Heart right ventricle (tissue), 16 donors: Measurements from ENCODE around the gene DPM3. TPM values are rescaled to one million over a fixed set of nuclear protein-coding genes. Genes with fewer than 3 reads are reported as not detected.
A peak's percentile ranks its signal among the peaks of the same experiment; 100 is the strongest.
"Not testable (repeated sequence)": the region's sequence is repeated elsewhere in the genome, so short reads cannot be mapped to it uniquely, and the experiment has no call there.

Experiments used
- ATAC-seq, 8 donors: fragments of 200-7000 bp; cut with Tn5 transposase; one replicate each; pipeline ENCODE4 v1.9.1; 2020; ENCODE audit warnings: mild to moderate bottlenecking in 8 of 8, moderate library complexity in 8 of 8, moderate number of reproducible peaks in 1 of 8
- DNase-seq, 2 donors: peaks; one replicate each; pipeline ENCODE4 v3.0.0-alpha.2; 2020
- H3K27ac ChIP-seq, 10 donors: fragments of 200-600 bp; sonication (generic) in 2 of 10; one replicate each; pipeline versions ENCODE4 v1.5.0 to v1.8.0; 2020 to 2022; ENCODE audit warnings: mild to moderate bottlenecking in 3 of 10
- H3K27me3 ChIP-seq, 7 donors: fragments of 200-600 bp; one replicate each; pipeline ENCODE4 v1.8.0; 2021 to 2022; ENCODE audit warnings: mild to moderate bottlenecking in 2 of 7
- H3K36me3 ChIP-seq, 9 donors: fragments of 200-600 bp; sonication (generic) in 1 of 9; one replicate each; pipeline versions ENCODE4 v1.5.0 to v1.8.0; 2020 to 2022; ENCODE audit warnings: mild to moderate bottlenecking in 2 of 9
- H3K4me1 ChIP-seq, 9 donors: fragments of 200-600 bp; sonication (generic) in 1 of 9; one replicate each; pipeline versions ENCODE4 v1.5.0 to v1.8.0; 2020 to 2022; ENCODE audit warnings: mild to moderate bottlenecking in 4 of 9
- H3K4me3 ChIP-seq, 10 donors: fragments of 200-600 bp; sonication (generic) in 2 of 10; one replicate each; pipeline versions ENCODE4 v1.5.0 to v1.8.0; 2020 to 2022; ENCODE audit warnings: mild to moderate bottlenecking in 7 of 10, moderate library complexity in 2 of 10
- H3K9me3 ChIP-seq, 11 donors: fragments of 200-600 bp in 10 of 11; sonication (generic) in 2 of 11; one replicate each; pipeline versions ENCODE4 v1.5.0 to v1.8.0; 2013 to 2022; ENCODE audit warnings: mild to moderate bottlenecking in 2 of 11, control low read depth in 1 of 11, moderate library complexity in 1 of 11
- CTCF ChIP-seq, 9 donors: fragments of 200-600 bp; sonication (generic) in 2 of 9; IDR thresholded peaks; one replicate each; pipeline versions ENCODE4 v1.5.0 to v1.8.0; 2021 to 2022; ENCODE audit warnings: antibody characterized with exemption in 9 of 9, mild to moderate bottlenecking in 5 of 9, moderate library complexity in 1 of 9
- WGBS, 2 donors: extraction: QIAGEN DNeasy Blood & Tissue Kit; methylation state at CpG; one replicate each; pipeline ENCODE4 v1.1.7; 2013; ENCODE audit warnings: inconsistent platforms in 1 of 2; 5-methylcytosine and 5-hydroxymethylcytosine counted together
- intact Hi-C, 10 donors: fragments of 100-400 bp; cut with DNase I; formaldehyde crosslinking; loops; one replicate each; pipeline versions ENCODE4 v1.11.1 to v1.14.2; 2022
- polyA plus RNA-seq, 2 donors: library from polyadenylated mRNA; stranded (reverse); fragments of 200-250 nt; gene quantifications; one replicate each; pipeline ENCODE4 v1.2.3, GENCODE V29; 2013
- total RNA-seq, 10 donors: library from RNA; stranded (reverse); fragmentation: NEBNext Ultra II Directional in 3 of 10; extraction: Animal tissue kit (Norgen Biotek cat#: 25700) in 3 of 10; gene quantifications; one replicate each; pipeline versions ENCODE4 v1.2.1 to v1.2.4, GENCODE V29; 2021 to 2023
- donor health status: Arrhythmogenic right ventricular cardiomyopathy.
- donor health status: ischemic (EF 13 %, LVEDD 7.1; RV severe dilation, severe dysfunction).
- donor health status: healthy with polysubstance abuse.
- donor health status: DM: no; HTN: yes; CAD: no.
- donor health status: DM: no; HTN: no; CAD: no.
- donor health status: ischemic (EF 25% LVEDD 6.9; RV normal size, moderate dysfunction).
- donor health status: ischemic (EF 25% LVEDD 5.7; RV mildly dilated, moderate dysfunction).
- donor health status: healthy.
- donor health status: DM: yes; HTN: yes; CAD: no.
- donor health status: Ischemic cardiomyopathy.
- donor health status: ischemic (EF 35%, LVEDD 5.7; RV mildly dilated, moderate dysfunction).
- donor health status: nonischemic (EF 11% LVEDD 7.7; RV severe dilation, severe dysfunction).
- donor health status: DM: yes; HTN: yes; CAD: no.
- donor health status: PGD.
- donor health status: ischemic (EF 29% LVEDD 5.4; RV normal size, mild dysfunction).
- donor health status: nonischemic (EF 23%, LVEDD 6.1; RV moderate dilation, normal function).

DPM3 gene
- total and polyA plus RNA-seq, 12 donors, result 48.2 to 304 (median 54.3) TPM

- Histone ChIP-seq H3K4me1 (peaks cover 0 to 5% (median 0%) of the 10 kb centered on the region in 9 donors), H3K27ac (no peak overlapping the region), H3K4me3 (no peak overlapping the region), H3K9me3 (peaks cover 0 to 8% (median 0%) of the 10 kb centered on the region in 11 donors), H3K36me3 (no peaks in the 10 kb centered on the region), H3K27me3 (no peaks in the 10 kb centered on the region)
- DNase-seq (no peak), ATAC-seq (no peak)
- WGBS, 2 donors, result 80% methylated on average over 8 of the region's 8 CpGs
- no peak for TF ChIP-seq CTCF (IDR thresholded peaks at IDR 0.05)
- intact Hi-C loops, result no loop called here
These were observed 19.8 kb upstream of the DPM3 start for GRCh38 chr1:155160128-155160527.

- Histone ChIP-seq H3K9me3 (no peaks in the 10 kb centered on the region), H3K27ac (no peak overlapping the region), H3K27me3 (no peaks in the 10 kb centered on the region), H3K4me3 (no peak overlapping the region), H3K36me3 (no peaks in the 10 kb centered on the region), H3K4me1 (no peaks in the 10 kb centered on the region)
- 79 to 88% methylated on average over 1 of the region's 1 CpG for WGBS, 2 donors
- TF ChIP-seq CTCF (IDR thresholded peaks at IDR 0.05), result no peak
- intact Hi-C loops, result no loop called here
- ATAC-seq (no peak), DNase-seq (no peak)
These were observed 18.7 kb upstream of the DPM3 start for GRCh38 chr1:155158991-155159390.

GRCh38 chr1:155155996-155156643, 15.8 kb upstream of the DPM3 start:
- intact Hi-C loops, H3K27me3 ChIP-seq, H3K27ac ChIP-seq, H3K4me3 ChIP-seq, ATAC-seq, H3K9me3 ChIP-seq, DNase-seq, H3K36me3 ChIP-seq, H3K4me1 ChIP-seq: not testable (repeated sequence)
- 57 to 69% methylated on average over 3 of the region's 3 CpGs for WGBS, 2 donors

GRCh38 chr1:155145491-155145890, 5.2 kb upstream of the DPM3 start:
- H3K36me3 ChIP-seq, result no peaks in the 10 kb centered on the region
- intact Hi-C loops, result no loop called here
- peaks cover 0 to 3% (median 0%) of the 10 kb centered on the region in 9 donors for H3K4me1 ChIP-seq
- no peaks in the 10 kb centered on the region for H3K9me3 ChIP-seq
- ATAC-seq, result no peak
- peaks cover 0 to 4% (median 0%) of the 10 kb centered on the region in 7 donors for H3K27me3 ChIP-seq
- H3K27ac ChIP-seq, result no peak overlapping the region
- 87 to 88% methylated on average over 3 of the region's 3 CpGs for WGBS, 2 donors
- no peak overlapping the region for H3K4me3 ChIP-seq
- DNase-seq, result no peak
- peak in 1 of 9 donors; percentile 8 for TF ChIP-seq CTCF (IDR thresholded peaks at IDR 0.05)

- WGBS, 2 donors, result 82 to 90% methylated on average over 7 of the region's 7 CpGs
- H3K4me3 ChIP-seq, result no peak overlapping the region
- H3K4me1 ChIP-seq, result peaks cover 3 to 35% (median 25%) of the 10 kb centered on the region in 9 donors
- H3K27me3 ChIP-seq, result no peaks in the 10 kb centered on the region
- peaks cover 0 to 22% (median 0%) of the 10 kb centered on the region in 9 donors for H3K36me3 ChIP-seq
- ATAC-seq (no peak), DNase-seq (no peak)
- intact Hi-C loops, result no loop called here
- no peak overlapping the region for H3K27ac ChIP-seq
- H3K9me3 ChIP-seq, result no peaks in the 10 kb centered on the region
- TF ChIP-seq CTCF (IDR thresholded peaks at IDR 0.05), result no peak
These were observed 1.4 kb upstream of the DPM3 start for GRCh38 chr1:155141749-155142148.
